ENCODE data around the gene CDKAL1.

The CDKAL1 gene

DNA sequence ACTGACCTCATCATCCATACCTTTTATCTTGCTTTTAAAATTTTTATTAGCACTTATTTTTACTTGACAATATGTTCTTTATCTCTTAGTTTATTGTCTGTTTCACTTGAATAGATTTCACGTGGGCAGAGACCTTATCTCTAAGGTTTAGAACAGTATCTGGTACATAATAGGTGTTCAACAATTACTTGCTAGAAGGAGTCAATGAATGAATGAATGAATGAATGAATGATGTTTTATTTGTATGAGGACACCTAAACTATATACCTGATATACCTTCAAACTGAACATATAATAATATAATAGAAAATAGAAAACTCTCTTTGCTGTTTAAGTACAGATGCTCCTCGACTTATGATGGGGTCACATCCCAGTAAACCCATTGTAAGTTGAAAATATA is 412.6 kb downstream of the CDKAL1 start:
- no peak for DNase-seq (ENCODE audit: extremely low spot score)
- TF ChIP-seq ZNF384 (IDR thresholded peaks at IDR 0.05) (no peak), TARDBP (IDR thresholded peaks at IDR 0.05) (no peak), ELF4 (IDR thresholded peaks at IDR 0.05) (no peak), SUZ12 (IDR thresholded peaks at IDR 0.05) (no peak), ARNT (IDR thresholded peaks at IDR 0.05) (no peak), CTBP1 (IDR thresholded peaks at IDR 0.05; ENCODE audit: borderline replicate concordance) (no peak), SP1 (IDR thresholded peaks at IDR 0.05) (no peak), FOXK2 (IDR thresholded peaks at IDR 0.05) (no peak), FOXA1 (IDR thresholded peaks at IDR 0.05) (no peak), HDGF (IDR thresholded peaks at IDR 0.05; ENCODE audit: borderline replicate concordance) (no peak), NFRKB (IDR thresholded peaks at IDR 0.05) (no peak), L3MBTL2 (conservative IDR thresholded peaks at IDR 0.05) (no peak), BHLHE40 (IDR thresholded peaks at IDR 0.05; ENCODE audit: borderline replicate concordance) (no peak), PKNOX1 (IDR thresholded peaks at IDR 0.05) (no peak), FOXM1 (IDR thresholded peaks at IDR 0.05; ENCODE audit: borderline replicate concordance) (no peak), LEF1 (IDR thresholded peaks at IDR 0.05; ENCODE audit: borderline replicate concordance) (no peak)
- CTCF ChIA-PET, result no interaction called here
- POLR2A ChIA-PET, result no interaction called here

DNA sequence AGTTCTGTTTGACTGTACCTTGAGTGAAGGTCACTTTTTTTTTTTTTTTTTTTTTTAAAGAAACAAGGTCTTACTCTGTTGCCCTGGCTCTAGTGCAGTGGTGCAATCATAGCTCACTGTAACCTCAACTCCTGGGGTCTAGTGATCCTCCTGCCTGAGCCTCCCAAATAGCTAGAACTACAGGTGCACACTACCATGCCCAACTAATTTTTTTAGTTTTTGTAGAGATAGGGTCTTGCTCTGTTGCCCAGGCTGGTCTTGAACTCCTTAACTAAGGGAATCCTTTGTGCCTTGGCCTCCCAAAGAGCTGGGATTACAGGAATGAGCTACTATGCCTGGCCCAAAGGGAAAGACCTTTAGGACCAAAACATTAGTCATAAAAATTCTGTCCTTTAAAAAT is 413.7 kb downstream of the CDKAL1 start:
- DNase-seq (ENCODE audit: extremely low spot score), result no peak
- TF ChIP-seq NFRKB (IDR thresholded peaks at IDR 0.05), result no peak
- no peak for TF ChIP-seq SUZ12 (IDR thresholded peaks at IDR 0.05)
- no peak for TF ChIP-seq BHLHE40 (IDR thresholded peaks at IDR 0.05; ENCODE audit: borderline replicate concordance)
- TF ChIP-seq LEF1 (IDR thresholded peaks at IDR 0.05; ENCODE audit: borderline replicate concordance), result no peak
- TF ChIP-seq SP1 (IDR thresholded peaks at IDR 0.05), result no peak
- no peak for TF ChIP-seq L3MBTL2 (conservative IDR thresholded peaks at IDR 0.05)
- no peak for TF ChIP-seq FOXM1 (IDR thresholded peaks at IDR 0.05; ENCODE audit: borderline replicate concordance)
- no peak for TF ChIP-seq ZNF384 (IDR thresholded peaks at IDR 0.05)
- TF ChIP-seq HDGF (IDR thresholded peaks at IDR 0.05; ENCODE audit: borderline replicate concordance), result no peak
- POLR2A ChIA-PET, result no interaction called here
- CTCF ChIA-PET, result interaction anchor here (0.7 kb wide), 1 partner anchor 9 kb away, joined by 3 read pairs; no protein-coding TSS in a partner anchor

- DNase-seq (ENCODE audit: extremely low spot score), result no peak
- ChIA-PET POLR2A (no interaction called here), CTCF (interaction anchor here (0.7 kb wide), 1 partner anchor 10 kb away, joined by 3 read pairs; no protein-coding TSS in a partner anchor)
- no peak for TF ChIP-seq SP1 (IDR thresholded peaks at IDR 0.05)
- no peak for TF ChIP-seq ELF4 (IDR thresholded peaks at IDR 0.05)
- no peak for TF ChIP-seq FOXM1 (IDR thresholded peaks at IDR 0.05; ENCODE audit: borderline replicate concordance)
- TF ChIP-seq ZNF384 (IDR thresholded peaks at IDR 0.05), result no peak
- no peak for TF ChIP-seq LEF1 (IDR thresholded peaks at IDR 0.05; ENCODE audit: borderline replicate concordance)
- TF ChIP-seq CTBP1 (IDR thresholded peaks at IDR 0.05; ENCODE audit: borderline replicate concordance), result no peak
- TF ChIP-seq TARDBP (IDR thresholded peaks at IDR 0.05), result no peak
- no peak for TF ChIP-seq HDGF (IDR thresholded peaks at IDR 0.05; ENCODE audit: borderline replicate concordance)
- TF ChIP-seq PKNOX1 (IDR thresholded peaks at IDR 0.05), result no peak
- TF ChIP-seq NFRKB (IDR thresholded peaks at IDR 0.05), result no peak
- TF ChIP-seq ARNT (IDR thresholded peaks at IDR 0.05), result no peak
These were observed 414.3 kb downstream of the CDKAL1 start for GRCh38 chr6:20948556-20948955.

DNA sequence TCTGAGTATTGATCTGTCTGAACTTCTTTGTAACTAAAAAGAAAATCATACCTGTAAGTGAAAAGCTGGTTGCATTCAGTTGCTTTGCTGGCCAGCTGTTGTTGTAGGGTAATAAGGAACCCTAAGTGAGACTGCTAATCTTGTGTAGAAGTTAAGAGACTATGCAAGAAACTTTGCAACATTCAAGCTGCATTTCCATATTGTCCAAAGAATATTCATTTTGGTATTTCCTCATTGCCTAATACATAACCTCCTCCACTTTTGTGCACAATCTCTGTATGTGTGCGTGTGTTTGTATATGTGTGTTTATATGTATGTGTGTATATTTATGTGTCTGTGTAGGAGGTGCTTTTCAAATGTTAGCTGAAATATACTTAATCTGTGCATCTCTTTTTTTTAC is 414.9 kb downstream of the CDKAL1 start:
- CTCF ChIA-PET, result no interaction called here

GRCh38 chr6:20952699-20953474 is 418.6 kb downstream of the CDKAL1 start:
- ChIA-PET POLR2A (no interaction called here), CTCF (no interaction called here)

More for the DNA sequence above, 414.9 kb downstream of the CDKAL1 start:
- POLR2A ChIA-PET, result no interaction called here
- no peak for DNase-seq (ENCODE audit: extremely low spot score)
- TF ChIP-seq NFRKB (IDR thresholded peaks at IDR 0.05) (no peak), ZNF384 (IDR thresholded peaks at IDR 0.05) (no peak), TARDBP (IDR thresholded peaks at IDR 0.05) (no peak), FOXK2 (IDR thresholded peaks at IDR 0.05) (no peak), ELF4 (IDR thresholded peaks at IDR 0.05) (no peak), SP1 (IDR thresholded peaks at IDR 0.05) (no peak), BHLHE40 (IDR thresholded peaks at IDR 0.05; ENCODE audit: borderline replicate concordance) (no peak), CTBP1 (IDR thresholded peaks at IDR 0.05; ENCODE audit: borderline replicate concordance) (no peak), ARNT (IDR thresholded peaks at IDR 0.05) (no peak), PKNOX1 (IDR thresholded peaks at IDR 0.05) (no peak), SUZ12 (IDR thresholded peaks at IDR 0.05) (no peak), FOXA1 (IDR thresholded peaks at IDR 0.05) (no peak), LEF1 (IDR thresholded peaks at IDR 0.05; ENCODE audit: borderline replicate concordance) (no peak), L3MBTL2 (conservative IDR thresholded peaks at IDR 0.05) (no peak), FOXM1 (IDR thresholded peaks at IDR 0.05; ENCODE audit: borderline replicate concordance) (no peak), HDGF (IDR thresholded peaks at IDR 0.05; ENCODE audit: borderline replicate concordance) (no peak)

DNA sequence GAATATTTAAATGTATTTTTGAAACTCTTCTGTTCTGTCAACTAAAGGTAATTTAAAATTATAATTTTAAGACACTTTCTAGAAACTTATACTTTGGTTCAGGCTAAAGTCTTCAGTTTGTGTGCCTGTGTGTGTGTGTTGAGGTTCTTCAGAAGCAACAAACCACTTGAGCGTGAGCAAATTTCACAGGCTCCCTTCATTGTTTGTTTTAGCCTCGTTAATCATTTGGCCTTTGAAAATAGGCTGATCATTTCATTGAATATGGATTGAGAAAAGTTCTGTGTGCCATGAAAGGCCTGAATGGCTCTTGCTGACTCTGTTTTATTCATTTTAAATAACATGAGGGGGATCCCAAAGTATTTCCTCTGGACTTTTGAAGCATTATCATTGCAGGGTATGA is 420.1 kb downstream of the CDKAL1 start:
- ChIA-PET POLR2A (no interaction called here), CTCF (no interaction called here)
- TF ChIP-seq SP1 (IDR thresholded peaks at IDR 0.05) (no peak), FOXM1 (IDR thresholded peaks at IDR 0.05; ENCODE audit: borderline replicate concordance) (no peak), FOXK2 (IDR thresholded peaks at IDR 0.05) (no peak), ARNT (IDR thresholded peaks at IDR 0.05) (no peak)
- DNase-seq (ENCODE audit: extremely low spot score), result no peak

More at GRCh38 chr6:20952699-20953474, 418.6 kb downstream of the CDKAL1 start:
- TF ChIP-seq ELF4 (IDR thresholded peaks at IDR 0.05) (0 out of 2 replicates have a peak, but pooled peaks have one; percentile 15), SUZ12 (IDR thresholded peaks at IDR 0.05) (no peak)
- no peak for DNase-seq (ENCODE audit: extremely low spot score)
